PFSK-1 (cell line): ENCODE results near the gene DISP2.

Source experiments
- FOXP2 ChIP-seq: optimal IDR thresholded peaks from 2 replicates; pipeline ENCODE3; 2011; ENCODE audit warnings: borderline replicate concordance, control low read depth, inconsistent platforms; ENCODE audit not compliant: insufficient read depth; ENCODE audit errors: extremely low read length, extremely low read depth
- POLR2AphosphoS5 ChIP-seq: IDR thresholded peaks from 2 replicates; pipeline ENCODE4 v1.6.1; 2012; ENCODE audit warnings: low read depth, mild to moderate bottlenecking, control low read depth, low read length, moderate library complexity
- SIN3A ChIP-seq: IDR thresholded peaks from 2 replicates; pipeline ENCODE4 v1.6.1; 2012; ENCODE audit warnings: mild to moderate bottlenecking, low read length, moderate library complexity, borderline replicate concordance; ENCODE audit not compliant: insufficient read depth
- TAF1 ChIP-seq: IDR thresholded peaks from 2 replicates; pipeline ENCODE4 v1.6.1; 2012; ENCODE audit warnings: low read length, control low read depth, borderline replicate concordance; ENCODE audit not compliant: insufficient read depth
- TF ChIP-seq, protein P1 (sequence below), 2 experiments: IDR thresholded peaks; 2 replicates each; pipeline versions ENCODE4 v1.6.1 to v1.8.0; 2011 to 2012; ENCODE audit warnings: low read depth in 2 of 2, low read length in 2 of 2, control low read depth in 1 of 2, inconsistent platforms in 1 of 2, mild to moderate bottlenecking in 1 of 2, moderate library complexity in 1 of 2; ENCODE audit not compliant: insufficient read depth in 1 of 2

The DISP2 gene

DNA sequence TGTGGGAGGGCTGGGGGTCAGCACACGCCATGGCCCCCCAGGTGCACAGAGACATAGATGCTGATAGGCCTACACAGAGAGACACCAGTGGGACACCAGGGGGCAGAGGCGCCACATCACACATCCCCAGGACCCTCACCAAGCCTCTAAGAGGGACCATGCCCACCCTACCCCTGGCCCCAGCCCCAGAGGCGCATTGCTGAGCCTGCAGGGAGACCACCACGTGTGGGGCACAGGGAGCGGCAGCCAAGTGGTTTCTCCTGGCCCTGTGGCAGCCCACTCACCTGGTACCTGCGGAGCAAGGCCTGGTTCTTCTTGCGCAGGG lies 18.4 kb upstream of the DISP2 start:
- TF ChIP-seq, protein P1, sequence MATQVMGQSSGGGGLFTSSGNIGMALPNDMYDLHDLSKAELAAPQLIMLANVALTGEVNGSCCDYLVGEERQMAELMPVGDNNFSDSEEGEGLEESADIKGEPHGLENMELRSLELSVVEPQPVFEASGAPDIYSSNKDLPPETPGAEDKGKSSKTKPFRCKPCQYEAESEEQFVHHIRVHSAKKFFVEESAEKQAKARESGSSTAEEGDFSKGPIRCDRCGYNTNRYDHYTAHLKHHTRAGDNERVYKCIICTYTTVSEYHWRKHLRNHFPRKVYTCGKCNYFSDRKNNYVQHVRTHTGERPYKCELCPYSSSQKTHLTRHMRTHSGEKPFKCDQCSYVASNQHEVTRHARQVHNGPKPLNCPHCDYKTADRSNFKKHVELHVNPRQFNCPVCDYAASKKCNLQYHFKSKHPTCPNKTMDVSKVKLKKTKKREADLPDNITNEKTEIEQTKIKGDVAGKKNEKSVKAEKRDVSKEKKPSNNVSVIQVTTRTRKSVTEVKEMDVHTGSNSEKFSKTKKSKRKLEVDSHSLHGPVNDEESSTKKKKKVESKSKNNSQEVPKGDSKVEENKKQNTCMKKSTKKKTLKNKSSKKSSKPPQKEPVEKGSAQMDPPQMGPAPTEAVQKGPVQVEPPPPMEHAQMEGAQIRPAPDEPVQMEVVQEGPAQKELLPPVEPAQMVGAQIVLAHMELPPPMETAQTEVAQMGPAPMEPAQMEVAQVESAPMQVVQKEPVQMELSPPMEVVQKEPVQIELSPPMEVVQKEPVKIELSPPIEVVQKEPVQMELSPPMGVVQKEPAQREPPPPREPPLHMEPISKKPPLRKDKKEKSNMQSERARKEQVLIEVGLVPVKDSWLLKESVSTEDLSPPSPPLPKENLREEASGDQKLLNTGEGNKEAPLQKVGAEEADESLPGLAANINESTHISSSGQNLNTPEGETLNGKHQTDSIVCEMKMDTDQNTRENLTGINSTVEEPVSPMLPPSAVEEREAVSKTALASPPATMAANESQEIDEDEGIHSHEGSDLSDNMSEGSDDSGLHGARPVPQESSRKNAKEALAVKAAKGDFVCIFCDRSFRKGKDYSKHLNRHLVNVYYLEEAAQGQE (IDR thresholded peaks at IDR 0.05; ENCODE audit: insufficient read depth in 1 of 2, low read depth in 2 of 2, low read length in 2 of 2) = no peak
- no peak for TF ChIP-seq SIN3A
- no peak for TF ChIP-seq POLR2AphosphoS5
- TF ChIP-seq FOXP2 = no peak
- no peak for TF ChIP-seq TAF1

GRCh38 chr15:40340038-40340739 lies 17.8 kb upstream of the DISP2 start:
- TF ChIP-seq FOXP2 (no peak), POLR2AphosphoS5 (no peak), SIN3A (no peak), TAF1 (no peak)
- TF ChIP-seq, protein P1 (IDR thresholded peaks at IDR 0.05; ENCODE audit: insufficient read depth in 1 of 2, low read depth in 2 of 2, low read length in 2 of 2) = no peak

DNA sequence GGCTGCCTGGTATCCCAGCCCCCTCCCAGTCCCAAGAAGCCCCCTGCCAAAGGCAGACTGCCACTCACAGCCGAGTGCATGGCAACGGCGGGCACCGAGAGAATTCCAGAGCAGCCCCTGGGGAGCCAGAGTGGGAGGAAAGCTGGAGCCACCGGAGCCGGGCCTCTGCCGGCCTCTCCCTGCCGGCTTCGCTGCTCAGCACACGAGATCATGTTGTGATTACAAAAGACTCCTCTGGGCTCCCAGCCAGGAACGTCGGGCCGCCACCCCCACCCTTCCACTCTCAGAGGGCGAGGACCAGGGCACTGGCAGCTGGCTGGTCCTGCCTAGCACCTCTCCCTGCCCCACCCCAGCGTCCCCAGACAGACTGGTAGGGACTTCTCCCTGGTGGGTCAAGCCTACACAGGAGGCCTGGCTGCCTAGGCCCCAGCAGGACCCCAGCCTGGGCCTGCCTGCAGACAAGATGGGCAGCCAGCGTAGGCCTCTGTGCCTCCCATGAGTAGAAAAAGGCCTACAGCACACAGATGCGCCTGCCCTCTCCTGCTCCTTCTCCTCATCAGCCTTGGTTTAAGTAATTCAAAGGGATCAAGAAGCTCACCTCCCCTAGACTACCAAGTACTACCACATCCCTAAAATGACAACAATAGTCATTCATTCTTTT lies 17.1 kb upstream of the DISP2 start, which contains the start of gene CCDC9B:
Gene CCDC9B, minus strand, starts transcription at position 200 of the 661 bp plus-strand sequence. Its CDS starts 120 bp downstream, at position 80.
- TF ChIP-seq TAF1 = no peak
- TF ChIP-seq FOXP2 = no peak
- no peak for TF ChIP-seq POLR2AphosphoS5
- TF ChIP-seq SIN3A = no peak
- TF ChIP-seq, protein P1 (IDR thresholded peaks at IDR 0.05; ENCODE audit: insufficient read depth in 1 of 2, low read depth in 2 of 2, low read length in 2 of 2) = no peak

DNA sequence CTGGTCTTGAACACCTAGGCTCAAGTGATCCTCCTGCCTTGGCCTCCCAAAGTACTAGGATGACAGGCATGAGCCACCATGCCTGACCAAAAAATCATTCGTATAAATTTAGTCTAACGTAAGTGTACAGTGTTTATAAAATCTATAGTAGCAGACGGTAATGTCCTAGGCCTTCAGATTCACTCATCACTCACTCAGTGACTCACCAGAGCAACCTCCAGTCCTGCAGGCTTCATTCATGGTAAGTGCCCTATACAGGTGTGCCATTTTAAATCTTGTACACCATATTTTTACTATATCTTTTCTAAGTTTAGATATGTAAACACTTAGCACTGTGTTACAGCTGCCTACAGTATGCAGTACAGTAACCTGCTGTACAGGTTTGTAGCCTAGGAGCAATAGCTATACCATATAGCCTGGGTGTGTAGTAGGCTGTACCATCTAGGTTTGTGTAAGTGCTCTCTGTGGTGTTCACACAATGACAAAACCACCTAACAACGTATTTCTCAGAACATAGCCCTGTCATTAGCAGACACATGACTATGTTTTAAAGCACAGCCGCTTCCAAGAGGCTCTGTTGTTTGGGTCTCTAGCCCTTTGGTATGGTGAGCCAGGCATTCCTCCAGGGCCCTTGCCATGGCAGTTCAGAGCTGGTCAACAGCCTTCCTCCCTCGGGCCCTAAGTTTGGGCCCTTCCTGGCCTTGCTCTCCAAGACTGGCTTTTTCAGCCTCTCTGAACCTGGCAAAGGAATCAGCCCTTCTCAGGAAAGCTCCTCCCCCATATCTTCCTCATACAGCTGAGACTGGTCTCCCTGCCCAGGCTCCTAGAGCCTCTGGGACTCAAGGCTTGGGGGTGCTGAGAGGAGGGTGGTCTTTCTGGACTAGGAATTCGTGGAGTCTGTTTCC lies 15.4 kb upstream of the DISP2 start:
- TF ChIP-seq FOXP2 (no peak), SIN3A (no peak), TAF1 (no peak), POLR2AphosphoS5 (no peak)
- TF ChIP-seq, protein P1 (IDR thresholded peaks at IDR 0.05; ENCODE audit: insufficient read depth in 1 of 2, low read depth in 2 of 2, low read length in 2 of 2) = no peak
